ENCODE results near the gene CSRP1. TPM values are rescaled to one million over a fixed set of nuclear protein-coding genes. Genes with fewer than 3 reads are reported as not detected.

The CSRP1 gene
- total RNA-seq, 1 experiment from 2014 or later: 14.3 TPM

DNA sequence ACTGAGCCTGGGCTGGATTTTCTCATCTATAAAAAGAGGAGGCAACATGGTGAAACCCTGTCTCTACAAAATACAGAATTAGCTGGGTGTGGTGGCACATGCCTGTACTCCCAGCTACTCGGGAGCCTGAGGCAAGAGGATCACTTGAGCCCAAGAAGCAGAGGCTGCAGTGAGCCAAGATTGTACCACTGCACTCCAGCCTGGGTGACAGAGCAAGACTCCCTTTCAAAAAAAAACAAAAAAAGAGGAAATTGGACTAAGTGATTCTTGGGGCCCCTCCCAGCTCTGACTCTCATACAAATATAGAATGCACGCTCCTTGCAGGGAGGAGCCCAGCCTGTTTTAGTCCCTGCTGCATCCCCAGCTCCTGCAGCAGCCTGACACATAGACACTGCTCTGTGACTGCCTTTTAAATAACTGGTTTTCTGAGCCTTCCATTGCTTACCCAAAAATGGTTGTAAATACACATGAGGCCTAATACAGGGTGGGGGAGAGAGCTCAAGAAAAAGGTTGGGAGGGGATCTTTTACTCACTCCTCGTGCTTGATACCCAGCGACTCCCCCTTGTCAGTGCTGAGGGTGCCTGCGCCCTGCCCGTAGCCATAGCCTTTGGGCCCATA, 17.2 kb downstream of the CSRP1 start (continued):
- TF ChIP-seq, protein P1, sequence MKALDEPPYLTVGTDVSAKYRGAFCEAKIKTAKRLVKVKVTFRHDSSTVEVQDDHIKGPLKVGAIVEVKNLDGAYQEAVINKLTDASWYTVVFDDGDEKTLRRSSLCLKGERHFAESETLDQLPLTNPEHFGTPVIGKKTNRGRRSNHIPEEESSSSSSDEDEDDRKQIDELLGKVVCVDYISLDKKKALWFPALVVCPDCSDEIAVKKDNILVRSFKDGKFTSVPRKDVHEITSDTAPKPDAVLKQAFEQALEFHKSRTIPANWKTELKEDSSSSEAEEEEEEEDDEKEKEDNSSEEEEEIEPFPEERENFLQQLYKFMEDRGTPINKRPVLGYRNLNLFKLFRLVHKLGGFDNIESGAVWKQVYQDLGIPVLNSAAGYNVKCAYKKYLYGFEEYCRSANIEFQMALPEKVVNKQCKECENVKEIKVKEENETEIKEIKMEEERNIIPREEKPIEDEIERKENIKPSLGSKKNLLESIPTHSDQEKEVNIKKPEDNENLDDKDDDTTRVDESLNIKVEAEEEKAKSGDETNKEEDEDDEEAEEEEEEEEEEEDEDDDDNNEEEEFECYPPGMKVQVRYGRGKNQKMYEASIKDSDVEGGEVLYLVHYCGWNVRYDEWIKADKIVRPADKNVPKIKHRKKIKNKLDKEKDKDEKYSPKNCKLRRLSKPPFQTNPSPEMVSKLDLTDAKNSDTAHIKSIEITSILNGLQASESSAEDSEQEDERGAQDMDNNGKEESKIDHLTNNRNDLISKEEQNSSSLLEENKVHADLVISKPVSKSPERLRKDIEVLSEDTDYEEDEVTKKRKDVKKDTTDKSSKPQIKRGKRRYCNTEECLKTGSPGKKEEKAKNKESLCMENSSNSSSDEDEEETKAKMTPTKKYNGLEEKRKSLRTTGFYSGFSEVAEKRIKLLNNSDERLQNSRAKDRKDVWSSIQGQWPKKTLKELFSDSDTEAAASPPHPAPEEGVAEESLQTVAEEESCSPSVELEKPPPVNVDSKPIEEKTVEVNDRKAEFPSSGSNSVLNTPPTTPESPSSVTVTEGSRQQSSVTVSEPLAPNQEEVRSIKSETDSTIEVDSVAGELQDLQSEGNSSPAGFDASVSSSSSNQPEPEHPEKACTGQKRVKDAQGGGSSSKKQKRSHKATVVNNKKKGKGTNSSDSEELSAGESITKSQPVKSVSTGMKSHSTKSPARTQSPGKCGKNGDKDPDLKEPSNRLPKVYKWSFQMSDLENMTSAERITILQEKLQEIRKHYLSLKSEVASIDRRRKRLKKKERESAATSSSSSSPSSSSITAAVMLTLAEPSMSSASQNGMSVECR (CRISPR knock-in tag; IDR thresholded peaks at IDR 0.05; ENCODE audit: borderline replicate concordance): no peak
- TF ChIP-seq CBFB (CRISPR knock-in tag; IDR thresholded peaks at IDR 0.05; ENCODE audit: low read depth) (no peak), ATF2 (CRISPR knock-in tag; IDR thresholded peaks at IDR 0.05; ENCODE audit: borderline replicate concordance, low read depth) (no peak), OVOL2 (CRISPR knock-in tag; IDR thresholded peaks at IDR 0.05; ENCODE audit: borderline replicate concordance) (no peak), IRF1 (CRISPR knock-in tag; IDR thresholded peaks at IDR 0.05) (no peak), SMAD4 (CRISPR knock-in tag; IDR thresholded peaks at IDR 0.05) (no peak)

- peaks cover 9% of the 10 kb centered on the region for H3K4me1 Mint-ChIP-seq
- no peak for DNase-seq (ENCODE audit: low spot score)
- peaks cover 6% of the 10 kb centered on the region for H3K9me3 Mint-ChIP-seq
- no peak overlapping the region for H3K27ac Mint-ChIP-seq
- ChIA-PET CTCF (interaction anchor here (3.9 kb wide), 2 partner anchors 23 to 24 kb away, joined by 32 to 37 read pairs; no protein-coding TSS in a partner anchor), POLR2A (no interaction called here)
- H3K27me3 Mint-ChIP-seq (ENCODE audit: low read depth): no peaks in the 10 kb centered on the region
- H3K4me3 Mint-ChIP-seq: no peak overlapping the region
- ATAC-seq: no peak
- H3K36me3 Mint-ChIP-seq: peaks cover 6% of the 10 kb centered on the region
- TF ChIP-seq PRDM15 (CRISPR knock-in tag; IDR thresholded peaks at IDR 0.05) (no peak), HMGA2 (CRISPR knock-in tag; IDR thresholded peaks at IDR 0.05) (no peak), HMGXB4 (CRISPR knock-in tag; IDR thresholded peaks at IDR 0.05) (no peak), CBFB (CRISPR knock-in tag; IDR thresholded peaks at IDR 0.05; ENCODE audit: low read depth) (no peak), EMX1 (CRISPR knock-in tag; IDR thresholded peaks at IDR 0.05) (no peak), NR3C1 (CRISPR knock-in tag; conservative IDR thresholded peaks at IDR 0.05; ENCODE audit: low read depth) (no peak), GTF2I (CRISPR knock-in tag; conservative IDR thresholded peaks at IDR 0.05) (no peak), ZNF423 (CRISPR knock-in tag; IDR thresholded peaks at IDR 0.05) (no peak), ZNF317 (CRISPR knock-in tag; IDR thresholded peaks at IDR 0.05; ENCODE audit: borderline replicate concordance, low read depth) (no peak)
Observed at GRCh38 chr1:201488830-201489589, 17.9 kb downstream of the CSRP1 start.
